HG02763 (cell line): ENCODE results near the gene PARD3.

Experiments
- ATAC-seq: cut with Tn5 transposase; IDR thresholded peaks from one replicate; pipeline ENCODE4 v1.9.1; 2021; ENCODE audit warnings: mild to moderate bottlenecking, moderate library complexity; ENCODE audit not compliant: unreplicated experiment

PARD3 gene

DNA sequence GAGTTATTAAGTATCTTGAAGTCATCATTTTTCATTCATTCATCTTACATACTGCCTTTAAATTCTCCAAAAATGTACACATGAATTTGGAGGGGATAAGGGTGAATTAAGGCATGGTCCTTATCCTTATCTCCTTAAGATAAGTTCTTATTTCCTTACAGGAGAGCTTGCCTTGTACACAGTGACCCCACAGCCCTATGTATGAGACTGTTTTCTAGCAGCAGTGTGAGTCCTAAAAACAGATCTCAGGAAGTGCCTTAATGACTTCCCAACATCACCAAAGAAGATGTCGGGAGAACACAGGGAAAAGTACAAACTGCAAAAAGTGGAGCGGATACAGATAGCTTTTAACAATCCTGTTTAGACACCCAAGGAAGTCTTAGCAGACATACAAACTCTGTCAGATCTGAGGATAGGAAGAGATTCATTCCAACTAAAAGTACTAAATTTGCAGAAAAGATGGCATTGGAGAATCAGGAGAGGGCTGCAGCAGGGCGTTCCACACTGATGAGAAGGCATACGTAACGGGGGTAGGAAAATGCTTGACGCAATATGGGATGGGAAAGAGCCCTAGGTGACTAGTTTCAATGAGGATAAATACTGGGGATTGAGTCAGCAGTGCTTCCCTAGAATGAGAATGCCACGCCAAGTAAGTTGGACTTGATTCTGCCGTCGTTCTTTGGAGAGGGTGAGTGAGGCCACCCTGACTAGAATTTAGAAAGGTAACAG is 570.2 kb downstream of the PARD3 start:
- ATAC-seq = no peak

GRCh38 chr10:34241226-34242000 is 573.7 kb downstream of the PARD3 start:
- ATAC-seq = no peak

DNA sequence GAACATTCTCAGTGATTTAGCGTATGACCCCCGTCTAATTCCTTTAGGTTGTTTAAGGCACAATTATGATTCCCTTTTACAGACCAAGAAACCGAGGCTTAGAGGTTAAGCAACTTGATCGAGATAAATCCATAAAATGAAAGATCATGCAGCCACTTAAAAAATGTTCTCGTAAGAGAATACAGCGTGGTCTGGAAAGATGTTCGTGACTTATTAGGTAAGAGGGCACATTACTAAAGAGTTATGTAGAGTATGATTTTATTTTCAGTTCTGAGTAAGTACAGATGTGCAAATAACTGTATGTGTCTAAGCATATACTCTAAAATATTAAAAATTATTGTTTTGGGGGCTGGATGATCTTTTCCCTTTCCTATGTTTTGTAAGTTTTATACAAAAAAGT is 575.1 kb downstream of the PARD3 start:
- ATAC-seq = no peak

GRCh38 chr10:34237898-34238455 is 577.1 kb downstream of the PARD3 start:
- no peak for ATAC-seq

DNA sequence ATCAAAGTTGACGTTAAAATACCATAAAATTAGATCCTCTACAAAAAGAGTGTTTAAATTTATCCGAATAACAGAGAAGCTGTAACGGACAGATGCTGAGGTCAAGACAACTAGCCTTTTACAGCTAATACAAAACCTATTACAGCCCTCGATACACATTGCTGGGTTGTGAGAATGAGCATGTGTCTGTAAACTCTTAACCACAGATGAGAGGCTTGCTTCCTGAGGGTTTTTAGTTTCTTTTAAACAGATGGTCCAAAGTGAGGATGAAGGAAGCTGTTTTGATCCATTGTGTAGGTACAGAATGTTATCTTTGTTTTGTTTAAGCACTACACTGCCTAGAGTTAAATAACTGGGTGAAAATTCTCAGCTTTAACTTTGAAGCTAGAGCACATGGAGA is 578.2 kb downstream of the PARD3 start:
- ATAC-seq = no peak

- ATAC-seq = no peak
Measured at GRCh38 chr10:34235164-34235832, 579.8 kb downstream of the PARD3 start.

DNA sequence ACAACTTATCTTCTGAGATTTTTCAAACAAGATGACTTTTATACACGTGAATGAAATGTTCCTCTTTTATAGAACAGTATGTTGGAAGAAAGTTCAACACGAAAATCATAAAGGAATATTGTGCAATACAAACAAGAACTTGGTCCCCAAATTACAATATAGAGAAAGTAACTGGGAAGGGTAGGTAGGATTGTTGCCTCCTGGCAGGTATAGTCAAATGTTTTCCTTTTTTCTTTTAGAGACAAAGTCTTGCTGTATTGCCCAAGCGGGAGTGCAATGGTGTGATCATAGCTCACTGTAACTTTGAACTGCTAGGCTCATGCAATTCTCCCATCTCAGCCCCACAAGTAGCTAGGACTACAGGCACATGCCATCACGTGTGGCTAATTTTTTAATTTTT is 582.6 kb downstream of the PARD3 start:
- no peak for ATAC-seq

DNA sequence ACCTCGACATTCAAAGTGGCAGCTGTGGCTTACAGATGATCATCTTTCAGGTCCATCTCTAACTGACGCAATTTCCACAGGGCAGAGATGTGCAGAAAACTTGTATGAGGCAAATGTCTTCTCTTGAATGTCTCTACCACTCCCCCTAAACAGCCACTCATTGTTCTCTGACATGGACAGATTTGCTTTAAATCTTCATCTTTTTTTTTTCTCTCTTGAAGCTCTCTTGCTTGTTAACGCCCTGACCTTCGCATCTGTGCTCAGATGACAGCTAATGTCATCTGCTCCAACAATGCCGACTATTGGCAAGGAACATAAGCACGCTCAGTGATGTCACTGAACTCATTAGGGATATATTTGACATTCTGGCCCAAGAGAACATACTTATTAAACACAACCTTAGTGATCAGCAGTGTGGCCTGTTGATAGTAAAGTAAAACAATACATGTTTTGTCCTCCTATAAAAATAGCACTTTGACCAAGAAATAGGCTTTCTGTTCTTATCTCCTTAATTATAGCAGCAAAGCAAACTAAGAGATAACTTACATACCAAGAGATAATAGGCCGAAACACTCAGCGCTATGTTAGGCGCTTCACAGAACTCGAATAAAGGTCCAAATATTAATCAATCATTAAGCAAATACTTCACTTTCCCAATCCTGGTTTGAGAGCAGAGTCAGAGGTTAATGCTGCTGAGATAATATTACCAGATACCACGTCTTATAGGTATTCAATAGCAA is 583.5 kb downstream of the PARD3 start:
- ATAC-seq = no peak

DNA sequence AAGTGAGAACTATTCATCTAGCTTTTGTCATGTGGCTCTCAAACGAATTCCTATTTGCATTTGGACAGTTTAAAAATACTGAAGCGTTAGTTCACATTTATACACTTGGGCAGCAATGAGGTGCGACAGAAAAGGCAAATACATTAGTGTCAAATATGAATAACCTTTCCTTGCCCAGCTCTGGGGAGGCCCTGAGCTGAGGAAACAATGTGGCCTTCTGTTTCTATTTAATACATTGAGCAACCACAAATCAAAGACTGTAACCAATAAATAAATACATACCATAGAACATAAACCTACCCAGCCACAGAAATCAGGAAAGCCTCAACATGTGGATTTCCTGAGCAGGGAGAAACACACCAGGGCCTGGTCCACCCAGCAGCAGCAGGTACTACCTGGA is 585.2 kb downstream of the PARD3 start:
- no peak for ATAC-seq

DNA sequence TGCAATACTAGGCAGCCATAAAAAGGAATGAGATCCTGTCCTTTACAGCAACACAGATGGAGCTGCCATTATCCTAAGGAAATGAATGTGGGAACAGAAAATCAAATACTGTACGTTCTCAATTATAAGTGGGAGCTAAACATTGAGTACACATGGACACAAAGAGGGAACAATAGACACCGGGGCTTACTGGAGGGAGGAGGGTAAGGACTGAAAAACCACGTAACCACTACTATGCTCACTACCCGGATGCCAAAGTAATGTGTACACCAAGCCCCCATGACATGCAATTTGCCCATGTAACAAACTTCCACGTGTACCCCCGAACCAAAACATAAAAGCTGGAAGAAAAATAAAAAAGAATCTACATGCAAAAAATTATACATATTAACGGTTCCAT is 587.0 kb downstream of the PARD3 start:
- ATAC-seq = no peak

DNA sequence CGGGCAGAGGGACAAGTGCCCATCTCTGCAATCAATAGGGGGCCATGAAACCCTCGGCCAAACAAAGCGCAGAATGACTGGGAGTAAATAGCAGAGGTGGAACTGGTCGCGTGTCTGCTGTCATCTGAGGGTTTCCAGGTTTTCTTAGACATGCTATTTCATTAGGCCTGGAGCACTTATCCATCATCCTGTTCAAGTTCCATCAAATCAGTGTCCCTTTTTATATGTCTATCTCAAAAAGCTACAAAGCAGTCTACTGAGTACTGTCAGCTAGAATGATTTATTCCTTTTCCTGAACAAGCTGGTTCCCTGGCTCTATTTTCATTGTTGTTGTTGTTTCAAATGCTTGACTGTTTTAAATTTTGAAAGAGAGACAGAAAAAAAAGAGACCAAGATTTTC is 590.5 kb downstream of the PARD3 start:
- no peak for ATAC-seq

DNA sequence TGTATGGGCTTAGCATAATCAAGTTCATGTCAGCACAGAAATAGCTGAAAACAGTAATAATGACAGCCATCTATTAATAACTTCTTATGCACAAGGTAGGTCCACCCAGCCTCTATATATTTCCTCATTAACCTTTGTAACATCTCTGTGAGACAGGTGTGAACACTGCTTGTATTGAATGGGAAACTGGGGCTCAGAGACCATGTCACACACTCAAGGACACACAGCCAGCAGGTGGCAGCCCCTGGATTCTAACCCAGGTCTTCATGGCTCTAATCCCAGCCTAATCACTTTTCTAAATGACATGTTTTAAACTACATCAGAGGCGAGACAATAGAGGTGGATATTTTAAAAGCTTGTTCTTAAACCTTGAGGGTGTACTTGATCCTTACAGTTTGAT is 591.4 kb downstream of the PARD3 start:
- ATAC-seq = no peak

GRCh38 chr10:34222359-34222758 is 592.7 kb downstream of the PARD3 start:
- ATAC-seq = no peak

DNA sequence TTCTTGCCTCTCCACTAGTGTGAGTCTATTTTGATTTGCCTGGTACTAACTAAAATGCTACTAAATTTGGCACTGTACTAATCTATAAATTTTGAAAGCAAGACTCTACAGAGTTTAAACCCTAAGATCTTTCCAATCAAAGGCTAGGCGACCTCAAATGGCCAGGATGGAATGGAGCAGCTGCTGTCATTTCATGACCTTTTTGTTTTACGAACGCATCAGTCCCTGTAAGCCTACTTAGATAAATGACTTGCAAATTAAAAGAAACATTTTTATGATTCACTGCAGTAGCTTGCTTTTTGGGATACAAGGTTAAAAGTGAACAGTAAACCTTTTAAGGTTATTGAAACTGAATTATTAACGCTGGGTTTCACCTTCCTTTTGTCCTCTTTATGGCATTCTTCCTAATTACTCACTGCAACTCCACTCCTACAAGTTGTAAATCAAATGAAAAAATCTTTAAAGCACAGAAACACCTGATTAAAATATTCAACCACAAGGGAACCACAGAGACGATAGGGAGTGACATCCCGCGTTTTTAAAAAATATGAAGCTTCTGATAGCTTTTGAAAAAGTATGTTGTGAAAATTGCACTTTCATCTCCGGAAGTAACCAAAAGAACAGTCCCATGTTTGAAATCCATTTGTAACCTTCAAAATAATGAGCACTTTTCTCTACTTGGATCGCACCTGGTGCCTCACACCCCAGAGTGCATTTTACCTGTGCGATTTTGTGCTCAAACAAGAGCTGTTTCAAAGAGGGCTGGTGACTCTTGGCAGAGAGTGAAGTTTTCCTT is 595.1 kb downstream of the PARD3 start:
- ATAC-seq = no peak

- no peak for ATAC-seq
Measured at GRCh38 chr10:34217524-34217923, 597.6 kb downstream of the PARD3 start.

DNA sequence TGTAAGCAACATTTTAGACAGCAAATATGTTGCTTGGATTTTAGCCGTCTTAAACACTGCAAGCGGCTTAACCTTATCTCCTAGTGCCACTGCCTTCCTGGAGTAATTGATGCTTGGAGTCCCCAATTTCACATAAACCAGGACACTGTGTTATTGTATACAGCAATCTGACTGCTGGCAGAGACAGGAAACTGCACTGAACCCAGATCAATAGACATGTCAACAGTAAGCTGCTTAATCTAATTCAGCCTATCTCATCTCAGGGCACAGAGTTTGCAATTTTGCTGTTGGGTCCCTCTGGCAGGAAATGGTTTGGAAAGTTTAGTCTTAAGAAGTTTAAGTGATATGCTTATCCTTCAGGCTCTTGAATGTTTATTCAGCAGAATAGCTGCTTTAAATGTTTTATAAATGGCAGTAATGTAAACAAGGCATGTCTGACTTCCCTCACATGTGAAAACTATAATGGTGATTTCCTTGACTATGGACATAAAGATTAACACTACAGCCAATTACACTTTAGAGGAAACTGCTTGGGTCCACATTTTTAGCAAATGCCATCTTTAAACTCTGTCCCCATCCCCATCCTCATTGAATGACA is 598.6 kb downstream of the PARD3 start:
- no peak for ATAC-seq

GRCh38 chr10:34213805-34214197 is 601.3 kb downstream of the PARD3 start:
- no peak for ATAC-seq

DNA sequence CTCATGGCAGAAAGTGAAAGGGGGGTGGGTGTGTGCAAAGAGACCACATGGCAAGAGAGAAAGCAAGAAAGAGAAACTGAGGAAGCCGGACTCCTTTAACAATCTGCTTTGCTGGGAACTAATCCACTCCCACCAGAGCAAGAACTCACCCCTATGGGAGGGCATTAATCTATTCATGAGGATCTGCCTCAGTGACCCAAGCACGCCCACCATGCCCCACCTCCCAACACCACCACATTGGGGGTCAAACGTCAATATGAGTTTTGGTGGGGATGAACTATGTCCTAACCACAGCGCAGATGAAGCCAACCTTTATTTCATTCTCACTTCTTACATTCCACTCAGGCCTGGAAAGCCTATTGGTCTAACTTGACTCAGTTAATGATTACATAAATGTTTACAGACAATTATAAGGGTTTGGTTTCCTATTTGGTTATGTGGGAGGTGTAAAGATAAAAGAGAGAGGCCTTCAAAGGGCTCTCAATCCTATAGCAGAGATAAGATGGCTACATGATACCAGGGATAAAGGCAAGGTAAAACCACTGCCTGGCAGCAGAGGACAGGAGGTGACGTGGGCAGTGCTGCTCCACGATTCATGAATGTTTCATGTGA is 601.8 kb downstream of the PARD3 start:
- ATAC-seq = no peak

- no peak for ATAC-seq
Measured at GRCh38 chr10:34207343-34207742, 607.8 kb downstream of the PARD3 start.

DNA sequence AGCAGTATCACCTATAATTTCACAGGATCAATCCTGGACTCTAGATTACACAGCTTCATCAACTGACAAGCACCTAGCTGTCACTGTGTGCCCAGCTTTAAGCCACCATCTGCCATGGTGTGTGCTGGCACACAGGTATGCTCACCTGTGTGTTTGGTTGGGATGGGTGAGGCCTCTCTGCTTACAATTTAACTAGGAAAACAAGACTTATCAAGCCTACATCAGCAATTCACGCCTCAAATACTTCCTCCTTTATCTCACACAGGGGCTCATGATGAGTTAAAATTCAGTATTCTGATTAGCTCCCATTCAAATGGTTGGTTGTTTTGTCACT is 608.2 kb downstream of the PARD3 start:
- ATAC-seq = no peak
